GM18505 (cell line): ENCODE data around the gene CARHSP1.

Experiments
- ATAC-seq: cut with Tn5 transposase; IDR thresholded peaks from one replicate; pipeline ENCODE4 v1.9.1; 2021; ENCODE audit not compliant: unreplicated experiment
- POLR2A ChIP-seq: IDR thresholded peaks from 4 replicates; pipeline ENCODE4 v1.6.1; 2011; ENCODE audit warnings: borderline replicate concordance; ENCODE audit not compliant: insufficient read depth, insufficient read length; ENCODE audit errors: extremely low read depth

The CARHSP1 gene

GRCh38 chr16:8861563-8862308, 7.1 kb downstream of the CARHSP1 start:
- TF ChIP-seq POLR2A = no peak
- ATAC-seq = no peak

- TF ChIP-seq POLR2A = no peak
Observed at GRCh38 chr16:8859913-8860881, 8.6 kb downstream of the CARHSP1 start.

GRCh38 chr16:8858994-8859912, 9.6 kb downstream of the CARHSP1 start:
- no peak for ATAC-seq
- no peak for TF ChIP-seq POLR2A

More at GRCh38 chr16:8859913-8860881, 8.6 kb downstream of the CARHSP1 start:
- no peak for ATAC-seq

- no peak for TF ChIP-seq POLR2A
- ATAC-seq = no peak
Observed at GRCh38 chr16:8855972-8856371, 12.8 kb downstream of the CARHSP1 start.

- no peak for TF ChIP-seq POLR2A
- no peak for ATAC-seq
Observed at GRCh38 chr16:8855051-8855786, 13.6 kb downstream of the CARHSP1 start.

- no peak for ATAC-seq
- TF ChIP-seq POLR2A = no peak
Observed at GRCh38 chr16:8854298-8854948, 14.4 kb downstream of the CARHSP1 start.

- no peak for TF ChIP-seq POLR2A
- no peak for ATAC-seq
Observed at GRCh38 chr16:8853611-8854010, 15.2 kb downstream of the CARHSP1 start.

GRCh38 chr16:8853150-8853549, 15.7 kb downstream of the CARHSP1 start:
- no peak for TF ChIP-seq POLR2A
- ATAC-seq = no peak

GRCh38 chr16:8852534-8852933, 16.3 kb downstream of the CARHSP1 start:
- TF ChIP-seq POLR2A = no peak
- no peak for ATAC-seq

GRCh38 chr16:8851761-8852403, 16.9 kb downstream of the CARHSP1 start:
- ATAC-seq = no peak
- no peak for TF ChIP-seq POLR2A

GRCh38 chr16:8850279-8850885, 18.4 kb downstream of the CARHSP1 start:
- ATAC-seq = no peak

More at GRCh38 chr16:8850279-8850885, 18.4 kb downstream of the CARHSP1 start:
- no peak for TF ChIP-seq POLR2A
